Measurements from ENCODE around the gene ACER2.
"Not testable (repeated sequence)": the region's sequence is repeated elsewhere in the genome, so short reads cannot be mapped to it uniquely, and the experiment has no call there.

- not testable (repeated sequence) for TF ChIP-seq CTCF, POLR2A (IDR thresholded peaks at IDR 0.05)
Measured at GRCh38 chr9:19385212-19385611, 23.6 kb upstream of the ACER2 start.

Measured in lower leg skin (tissue), 3 donors.